ENCODE results near the gene KDM2B. TPM values are rescaled to one million over a fixed set of nuclear protein-coding genes. Genes with fewer than 3 reads are reported as not detected.

Gene KDM2B
- total RNA-seq, 1 donor from 2014 or later: 10.3 TPM

- ATAC-seq (ENCODE audit: poor library complexity) (no peak), DNase-seq (no peak)
- intact Hi-C loops (cut with DNase I): no loop called here
These were observed 64.3 kb downstream of the KDM2B start for GRCh38 chr12:121516437-121517011.

- DNase-seq: no peak
- no peak for ATAC-seq (ENCODE audit: poor library complexity)
- intact Hi-C loops (cut with DNase I): no loop called here
These were observed 65.2 kb downstream of the KDM2B start for GRCh38 chr12:121515615-121516014.

- DNase-seq: no peak
- intact Hi-C loops (cut with DNase I): no loop called here
- no peak for ATAC-seq (ENCODE audit: poor library complexity)
These were observed 66.6 kb downstream of the KDM2B start for GRCh38 chr12:121514184-121514742.

GRCh38 chr12:121513464-121514183 lies 67.2 kb downstream of the KDM2B start:
- ATAC-seq (ENCODE audit: poor library complexity) (peak; percentile 75), DNase-seq (no peak)
- intact Hi-C loops (cut with DNase I): no loop called here

- ATAC-seq (ENCODE audit: poor library complexity) (no peak), DNase-seq (no peak)
- intact Hi-C loops (cut with DNase I): no loop called here
These were observed 68.3 kb downstream of the KDM2B start for GRCh38 chr12:121512561-121512960.

- ATAC-seq (ENCODE audit: poor library complexity): no peak
- no peak for DNase-seq
- intact Hi-C loops (cut with DNase I): no loop called here
These were observed 68.9 kb downstream of the KDM2B start for GRCh38 chr12:121511916-121512315.

GRCh38 chr12:121509339-121509738 lies 71.5 kb downstream of the KDM2B start:
- intact Hi-C loops (cut with DNase I): no loop called here
- DNase-seq (no peak), ATAC-seq (ENCODE audit: poor library complexity) (no peak)

GRCh38 chr12:121508533-121508932 lies 72.3 kb downstream of the KDM2B start:
- ATAC-seq (ENCODE audit: poor library complexity) (no peak), DNase-seq (no peak)
- intact Hi-C loops (cut with DNase I): no loop called here

- ATAC-seq (ENCODE audit: poor library complexity) (no peak), DNase-seq (no peak)
- intact Hi-C loops (cut with DNase I): no loop called here
These were observed 72.8 kb downstream of the KDM2B start for GRCh38 chr12:121507984-121508383.

- DNase-seq (no peak), ATAC-seq (ENCODE audit: poor library complexity) (no peak)
- intact Hi-C loops (cut with DNase I): no loop called here
These were observed 73.6 kb downstream of the KDM2B start for GRCh38 chr12:121507245-121507644.

GRCh38 chr12:121505513-121505912 lies 75.3 kb downstream of the KDM2B start:
- DNase-seq (no peak), ATAC-seq (ENCODE audit: poor library complexity) (no peak)
- intact Hi-C loops (cut with DNase I): no loop called here

GRCh38 chr12:121504505-121504904 lies 76.3 kb downstream of the KDM2B start:
- ATAC-seq (ENCODE audit: poor library complexity) (no peak), DNase-seq (no peak)
- intact Hi-C loops (cut with DNase I): loop anchor here (5.0 kb wide), 1 partner anchor 33 kb away; no protein-coding TSS in a partner anchor

GRCh38 chr12:121503395-121503794 lies 77.4 kb downstream of the KDM2B start:
- intact Hi-C loops (cut with DNase I): loop anchor here (5.0 kb wide), 1 partner anchor 34 kb away; no protein-coding TSS in a partner anchor
- no peak for ATAC-seq (ENCODE audit: poor library complexity)
- no peak for DNase-seq

- DNase-seq: no peak
- ATAC-seq (ENCODE audit: poor library complexity): peak; percentile 55
These were observed 78.9 kb downstream of the KDM2B start for GRCh38 chr12:121501946-121502345.

GRCh38 chr12:121499929-121500793 lies 80.7 kb downstream of the KDM2B start:
- intact Hi-C loops (cut with DNase I): loop anchor here (5.0 kb wide), 2 partner anchors 37 to 177 kb away; no protein-coding TSS in a partner anchor
- peak; percentile 89 for DNase-seq
- peak; percentile 92 for ATAC-seq (ENCODE audit: poor library complexity)

More at GRCh38 chr12:121501946-121502345, 78.9 kb downstream of the KDM2B start:
- intact Hi-C loops (cut with DNase I): loop anchor here (5.0 kb wide), 1 partner anchor 35 kb away; no protein-coding TSS in a partner anchor

GRCh38 chr12:121495746-121496145 lies 85.1 kb downstream of the KDM2B start:
- intact Hi-C loops (cut with DNase I): loop anchor here (5.0 kb wide), 1 partner anchor 182 kb away; no protein-coding TSS in a partner anchor
- DNase-seq: no peak
- no peak for ATAC-seq (ENCODE audit: poor library complexity)

- DNase-seq (peak; percentile 60), ATAC-seq (ENCODE audit: poor library complexity) (peak; percentile 45)
- intact Hi-C loops (cut with DNase I): no loop called here
These were observed 86.6 kb downstream of the KDM2B start for GRCh38 chr12:121494093-121494787.
